ENCODE results near the gene GRID1.

- no peak for TF ChIP-seq CTCF (IDR thresholded peaks at IDR 0.05)
- no peak for TF ChIP-seq POLR2A (IDR thresholded peaks at IDR 0.05)
Observed at GRCh38 chr10:85581371-85581770, 785.2 kb downstream of the GRID1 start.

Measured in thyroid gland (tissue), 4 donors.